GM12878 (cell line): ENCODE data around the gene SYNJ2. TPM values are rescaled to one million over a fixed set of nuclear protein-coding genes. Genes with fewer than 3 reads are reported as not detected.

Experiments used
- ATAC-seq: fragments of 200-7000 bp; cut with Tn5 transposase; 3 replicates; pipeline ENCODE4 v1.9.1; 2020; ENCODE audit warnings: mild to moderate bottlenecking, moderate library complexity
- BruUV-seq: library from RNA; stranded (reverse); fragments of 400-500 nt; replicated peaks from 2 replicates; lab custom pipeline; 2021; lab: Mats Ljungman, UMichigan
- CTCF ChIA-PET: fragments of 300-600 bp; sonication (Branson Sonifier 250); formaldehyde crosslinking; extraction: SDS; loops from one replicate; lab custom pipeline; 2021; ENCODE audit warnings: inconsistent platforms; lab: Yijun Ruan, JAX
- POLR2A ChIA-PET: fragments of 350-600 bp; formaldehyde crosslinking; extraction: SDS; loops from one replicate; lab custom pipeline; 2021; ENCODE audit warnings: inconsistent platforms; lab: Charles Lee
- RAD21 ChIA-PET: fragments of 300-600 bp; sonication (Branson Sonifier 250); formaldehyde crosslinking; loops from one replicate; lab custom pipeline; 2023; ENCODE audit warnings: antibody characterized with exemption; ENCODE audit not compliant: unreplicated experiment; lab: Charles Lee
- SMC1A ChIA-PET: fragments of 300-600 bp; sonication (Branson Sonifier 250); formaldehyde crosslinking; loops from one replicate; lab custom pipeline; 2023; ENCODE audit not compliant: unreplicated experiment, uncharacterized antibody; lab: Charles Lee
- DNase-seq: peaks from one replicate; pipeline ENCODE4 v3.0.0-alpha.2; 2011; ENCODE audit warnings: low read depth, low spot score
- FAIRE-seq: peaks from 3 replicates; lab custom pipeline; 2011; peaks lifted over from hg19 to GRCh38; lab: Jason Lieb, UNC
- H2AFZ ChIP-seq: 2 replicates; pipeline ENCODE4 v1.6.0; 2011; ENCODE audit warnings: low read depth, low read length, control low read depth; ENCODE audit not compliant: control insufficient read depth
- H3K27ac ChIP-seq: 2 replicates; pipeline ENCODE4 v1.5.1; 2011; ENCODE audit warnings: control low read depth; ENCODE audit not compliant: control insufficient read depth, insufficient read depth
- H3K27me3 ChIP-seq, 2 experiments: replicated peaks in 1 of 2; 2 replicates each; pipeline versions ENCODE4 v1.6.0 to v1.6.1; 2011; ENCODE audit warnings: low read length in 1 of 2; ENCODE audit not compliant: control insufficient read depth in 2 of 2, insufficient read depth in 2 of 2
- H3K36me3 ChIP-seq, 2 experiments: 2 replicates each; pipeline ENCODE4 v1.5.1; 2011; ENCODE audit warnings: low read length in 1 of 2; ENCODE audit not compliant: control insufficient read depth in 2 of 2, insufficient read depth in 2 of 2
- H3K4me1 ChIP-seq: 2 replicates; pipeline ENCODE4 v1.6.1; 2011; ENCODE audit warnings: mild to moderate bottlenecking, low read length, moderate library complexity, mixed read lengths; ENCODE audit not compliant: control insufficient read depth, insufficient read depth
- H3K4me2 ChIP-seq: 2 replicates; pipeline ENCODE4 v1.6.0; 2011; ENCODE audit warnings: control low read depth; ENCODE audit not compliant: control insufficient read depth, insufficient read depth
- H3K4me3 ChIP-seq: fragments of 200-600 bp; sonication (generic); 2 replicates; pipeline ENCODE4 v1.5.1; 2016
- H3K79me2 ChIP-seq: 2 replicates; pipeline ENCODE4 v1.6.0; 2011; ENCODE audit warnings: low read length; ENCODE audit not compliant: control insufficient read depth, insufficient read depth
- H3K9ac ChIP-seq: 2 replicates; pipeline ENCODE4 v1.8.0; 2011; ENCODE audit warnings: low read length, control low read depth, mixed read lengths; ENCODE audit not compliant: control insufficient read depth, insufficient read depth
- H3K9me3 ChIP-seq: replicated peaks from 3 replicates; pipeline ENCODE4 v1.5.1; 2011; ENCODE audit warnings: mild to moderate bottlenecking, low read length; ENCODE audit not compliant: control insufficient read depth, insufficient read depth
- H4K20me1 ChIP-seq: 2 replicates; pipeline ENCODE4 v1.6.0; 2011; ENCODE audit not compliant: control insufficient read depth, insufficient read depth
- MEF2B ChIP-seq: fragments of 450-650 bp; IDR thresholded peaks from 2 replicates; pipeline ENCODE4 v1.6.1; 2018; ENCODE audit warnings: mild to moderate bottlenecking, moderate library complexity; ENCODE audit not compliant: partially characterized antibody, poor library complexity, severe bottlenecking
- POLR2AphosphoS5 ChIP-seq: IDR thresholded peaks from 2 replicates; pipeline ENCODE4 v1.6.1; 2011; ENCODE audit warnings: mild to moderate bottlenecking, low read length, inconsistent platforms
- SIN3A ChIP-seq: IDR thresholded peaks from 2 replicates; pipeline ENCODE4 v1.6.1; 2012; ENCODE audit warnings: low read depth, low read length, improper control_type of control experiment
- SMAD1 ChIP-seq: fragments of 450-650 bp; IDR thresholded peaks from 2 replicates; pipeline ENCODE4 v1.6.1; 2018; ENCODE audit warnings: mild to moderate bottlenecking, low read depth; ENCODE audit not compliant: partially characterized antibody
- WGBS: methylation state at CpG from one replicate; pipeline ENCODE4 v1.1.6; 2016; ENCODE audit warnings: low lambda C conversion rate; ENCODE audit not compliant: insufficient replicate concordance, insufficient coverage; ENCODE audit errors: missing lambda C conversion rate; 5-methylcytosine and 5-hydroxymethylcytosine counted together
- in situ Hi-C: fragments of 300-500 bp; cut with MboI; formaldehyde crosslinking; loops from 9 replicates; pipeline ENCODE4 v1.14.3; 2018; ENCODE audit warnings: mixed read lengths
- intact Hi-C: fragments of 100-400 bp; cut with micrococcal nuclease; formaldehyde crosslinking; loops from one replicate; pipeline ENCODE4 v1.14.2; 2022; ENCODE audit not compliant: unreplicated experiment
- polyA plus RNA-seq, 11 experiments: library from polyadenylated mRNA; depleted of rRNA in 4 of 11; unstranded in 6 of 11; stranded (reverse) in 5 of 11; fragments of >200 nt; fragmentation: Nextera tagmentation in 4 of 11; fragmentation: Illumina TruSeq in 1 of 11; extraction: Ambion mirVana in 4 of 11; extraction: Trizol in 1 of 11; gene quantifications; 1 replicate in 1 of 11; 2 replicates in 10 of 11; pipeline versions ENCODE4 v1.2.1 to v1.2.3, GENCODE V29; 2011 to 2016; ENCODE audit warnings: inconsistent platforms in 2 of 11, missing spikeins in 2 of 11, low read depth in 1 of 11
- total RNA-seq, 4 experiments: library from RNA; depleted of rRNA in 3 of 4; stranded (reverse); fragments of >200 nt in 3 of 4; fragmentation: Illumina TruSeq in 1 of 4; extraction: Trizol in 1 of 4; gene quantifications; 2 replicates each; pipeline versions ENCODE4 v1.2.1 to v1.2.3, GENCODE V29; 2013 to 2021
- TF ChIP-seq, protein P1 (sequence below), 3 experiments: IDR thresholded peaks in 2 of 3; conservative IDR thresholded peaks in 1 of 3; 2 replicates each; pipeline ENCODE4 v1.5.1; 2011; ENCODE audit warnings: low read depth in 3 of 3, low read length in 3 of 3, mild to moderate bottlenecking in 3 of 3, control low read depth in 2 of 3, moderate library complexity in 2 of 3, inconsistent platforms in 1 of 3, mixed read lengths in 1 of 3; ENCODE audit not compliant: control insufficient read depth in 2 of 3, insufficient read depth in 1 of 3; ENCODE audit errors: extremely low read depth in 1 of 3

Gene SYNJ2
- total and polyA plus RNA-seq, 10 of the 15 experiments (the other 5 are each of a cell fraction or from before 2014, with no cell fraction given), result 0.11 to 1.8 (median 0.57) TPM

DNA sequence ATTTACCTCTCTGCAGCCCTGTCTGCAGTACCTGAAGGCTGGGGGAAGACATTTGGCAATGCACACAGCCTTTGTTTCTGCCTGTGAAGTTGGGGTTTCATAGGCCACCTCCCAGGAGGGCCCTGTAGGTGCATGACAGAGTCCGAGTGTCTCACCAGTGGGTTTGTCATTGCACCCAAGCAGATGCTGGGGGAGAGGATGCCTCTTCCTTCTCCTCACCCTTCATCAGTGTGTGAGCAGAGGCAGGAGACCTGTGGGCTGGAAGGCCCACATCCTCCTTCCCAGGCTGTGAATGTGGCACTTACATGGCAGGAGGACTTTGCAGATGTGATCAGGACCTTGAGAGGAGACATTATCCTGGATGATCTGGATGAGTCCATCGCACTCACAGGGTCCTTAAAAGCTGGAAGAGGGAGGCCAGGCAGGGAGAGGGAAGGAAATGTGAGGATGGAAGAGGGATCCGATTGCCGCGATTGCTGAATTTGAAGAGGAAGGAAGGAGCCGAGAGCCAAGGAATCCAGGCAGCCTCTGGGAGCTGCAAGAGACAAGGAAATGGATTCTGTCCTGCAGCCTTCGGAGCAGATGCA lies 30.4 kb downstream of the SYNJ2 start:
- WGBS, result 87% methylated on average over 7 of the region's 7 CpGs
- SMC1A ChIA-PET, result no interaction called here
- ATAC-seq (peak; percentile 55), FAIRE-seq (peak; percentile 65), DNase-seq (no peak)
- Histone ChIP-seq H3K27ac (peak overlapping the region; percentile 56), H3K9ac (peak overlapping the region; percentile 32; the same call in 1 of the 2 replicates), H3K4me2 (peak overlapping the region; percentile 39; the same call in 1 of the 2 replicates), H4K20me1 (no peaks in the 10 kb centered on the region), H3K36me3 (no peaks in the 10 kb centered on the region), H2AFZ (no peak overlapping the region; the same call in 1 of the 2 replicates), H3K4me3 (no peak overlapping the region), H3K27me3 (no peaks in the 10 kb centered on the region), H3K79me2 (peaks cover 7% of the 10 kb centered on the region)
- BruUV-seq, result no TSS peak
- POLR2A ChIA-PET, result no interaction called here
- intact Hi-C loops, result no loop called here
- in situ Hi-C loops, result no loop called here
- RAD21 ChIA-PET, result no interaction called here
- TF ChIP-seq SIN3A, result no peak
- TF ChIP-seq, protein P1, sequence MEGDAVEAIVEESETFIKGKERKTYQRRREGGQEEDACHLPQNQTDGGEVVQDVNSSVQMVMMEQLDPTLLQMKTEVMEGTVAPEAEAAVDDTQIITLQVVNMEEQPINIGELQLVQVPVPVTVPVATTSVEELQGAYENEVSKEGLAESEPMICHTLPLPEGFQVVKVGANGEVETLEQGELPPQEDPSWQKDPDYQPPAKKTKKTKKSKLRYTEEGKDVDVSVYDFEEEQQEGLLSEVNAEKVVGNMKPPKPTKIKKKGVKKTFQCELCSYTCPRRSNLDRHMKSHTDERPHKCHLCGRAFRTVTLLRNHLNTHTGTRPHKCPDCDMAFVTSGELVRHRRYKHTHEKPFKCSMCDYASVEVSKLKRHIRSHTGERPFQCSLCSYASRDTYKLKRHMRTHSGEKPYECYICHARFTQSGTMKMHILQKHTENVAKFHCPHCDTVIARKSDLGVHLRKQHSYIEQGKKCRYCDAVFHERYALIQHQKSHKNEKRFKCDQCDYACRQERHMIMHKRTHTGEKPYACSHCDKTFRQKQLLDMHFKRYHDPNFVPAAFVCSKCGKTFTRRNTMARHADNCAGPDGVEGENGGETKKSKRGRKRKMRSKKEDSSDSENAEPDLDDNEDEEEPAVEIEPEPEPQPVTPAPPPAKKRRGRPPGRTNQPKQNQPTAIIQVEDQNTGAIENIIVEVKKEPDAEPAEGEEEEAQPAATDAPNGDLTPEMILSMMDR (IDR thresholded peaks at IDR 0.05 in 2 of 3, conservative IDR thresholded peaks at IDR 0.05 in 1 of 3; ENCODE audit: control insufficient read depth in 2 of 3, extremely low read depth in 1 of 3, insufficient read depth in 1 of 3, low read depth in 3 of 3, low read length in 3 of 3), result no peak
- peak; percentile 52 for TF ChIP-seq MEF2B
- no peak; the same call in 1 of the 2 replicates for TF ChIP-seq POLR2AphosphoS5
- no peak for TF ChIP-seq SMAD1
- TF ChIP-seq, all 136 proteins: peak for 1
- CTCF ChIA-PET, result interaction anchor here (1.0 kb wide), 1 partner anchor 15 kb away, joined by 3 read pairs; no protein-coding TSS in a partner anchor
- Histone ChIP-seq H3K4me1 (peaks cover 46% of the 10 kb centered on the region), H3K9me3 (no peaks in the 10 kb centered on the region; the same call in 2 of the 3 replicates)
